Stimulated activated CD4-positive, alpha-beta T cell treated with anti-CD3 and anti-CD28 coated beads, Interleukin-12 subunit alpha, Interleukin-12 subunit beta, amount 100 ng/mL, for 48 hours (primary cell): ENCODE results near the gene TNXB.
"Not testable (repeated sequence)": the region's sequence is repeated elsewhere in the genome, so short reads cannot be mapped to it uniquely, and the experiment has no call there.

ENCODE experiments used
- DNase-seq, 3 donors: peaks; one replicate each; pipeline ENCODE4 v3.0.0-alpha.2; 2020; ENCODE audit warnings: low read depth in 2 of 3, low spot score in 1 of 3

The TNXB gene

GRCh38 chr6:32008616-32009015 lies 100.5 kb downstream of the TNXB start:
- DNase-seq = not testable (repeated sequence)

- DNase-seq = not testable (repeated sequence)
Observed at GRCh38 chr6:32008037-32008436, 101.1 kb downstream of the TNXB start.

GRCh38 chr6:32007086-32007485 lies 102.1 kb downstream of the TNXB start:
- DNase-seq = not testable (repeated sequence)

- not testable (repeated sequence) for DNase-seq
Observed at GRCh38 chr6:32005991-32006529, 103.1 kb downstream of the TNXB start.

- not testable (repeated sequence) for DNase-seq
Observed at GRCh38 chr6:32005538-32005880, 103.6 kb downstream of the TNXB start.

GRCh38 chr6:32004864-32005537 lies 104.1 kb downstream of the TNXB start:
- DNase-seq = not testable (repeated sequence)

GRCh38 chr6:32004393-32004792 lies 104.7 kb downstream of the TNXB start:
- DNase-seq = not testable (repeated sequence)

GRCh38 chr6:32003301-32003700 lies 105.8 kb downstream of the TNXB start:
- not testable (repeated sequence) for DNase-seq

- DNase-seq = not testable (repeated sequence)
Observed at GRCh38 chr6:32002546-32003268, 106.4 kb downstream of the TNXB start.

GRCh38 chr6:31996385-31996784 lies 112.8 kb downstream of the TNXB start:
- not testable (repeated sequence) for DNase-seq

- DNase-seq = not testable (repeated sequence)
Observed at GRCh38 chr6:31994421-31994820, 114.7 kb downstream of the TNXB start.
